Left ventricle myocardium superior (tissue), 1 donor: ENCODE data around the gene RNF43. TPM values are rescaled to one million over a fixed set of nuclear protein-coding genes. Genes with fewer than 3 reads are reported as not detected.
A peak's percentile ranks its signal among the peaks of the same experiment; 100 is the strongest.

Experiments used
- ATAC-seq: fragments of 200-7000 bp; cut with Tn5 transposase; one replicate; pipeline ENCODE4 v1.9.1; 2020; ENCODE audit warnings: mild to moderate bottlenecking, moderate library complexity
- DNase-seq: peaks from one replicate; pipeline ENCODE4 v3.0.0-alpha.2; 2020
- intact Hi-C: fragments of 100-400 bp; cut with micrococcal nuclease; formaldehyde crosslinking; loops from one replicate; pipeline ENCODE4 v1.11.0; 2022
- long read RNA-seq: library from polyadenylated mRNA; unstranded; transcript quantifications from one replicate; pipeline ENCODE4 v2.0.0, GENCODE V29; 2021
- total RNA-seq: library from RNA; stranded (reverse); fragmentation: NEBNext Ultra II Directional; extraction: Animal tissue kit (Norgen Biotek cat#: 25700); gene quantifications from one replicate; pipeline ENCODE4 v1.2.1, GENCODE V29; 2021
- donor health status: DM: no; HTN: yes; CAD: no; lungs with severe emphysema.

The RNF43 gene
- total RNA-seq, result 6.6 TPM
- long read RNA-seq, partial matches to known transcripts, result 2 of 3 reads
- long read RNA-seq, other reads (novel, unspliced or antisense), result 1 of 3 reads

DNA sequence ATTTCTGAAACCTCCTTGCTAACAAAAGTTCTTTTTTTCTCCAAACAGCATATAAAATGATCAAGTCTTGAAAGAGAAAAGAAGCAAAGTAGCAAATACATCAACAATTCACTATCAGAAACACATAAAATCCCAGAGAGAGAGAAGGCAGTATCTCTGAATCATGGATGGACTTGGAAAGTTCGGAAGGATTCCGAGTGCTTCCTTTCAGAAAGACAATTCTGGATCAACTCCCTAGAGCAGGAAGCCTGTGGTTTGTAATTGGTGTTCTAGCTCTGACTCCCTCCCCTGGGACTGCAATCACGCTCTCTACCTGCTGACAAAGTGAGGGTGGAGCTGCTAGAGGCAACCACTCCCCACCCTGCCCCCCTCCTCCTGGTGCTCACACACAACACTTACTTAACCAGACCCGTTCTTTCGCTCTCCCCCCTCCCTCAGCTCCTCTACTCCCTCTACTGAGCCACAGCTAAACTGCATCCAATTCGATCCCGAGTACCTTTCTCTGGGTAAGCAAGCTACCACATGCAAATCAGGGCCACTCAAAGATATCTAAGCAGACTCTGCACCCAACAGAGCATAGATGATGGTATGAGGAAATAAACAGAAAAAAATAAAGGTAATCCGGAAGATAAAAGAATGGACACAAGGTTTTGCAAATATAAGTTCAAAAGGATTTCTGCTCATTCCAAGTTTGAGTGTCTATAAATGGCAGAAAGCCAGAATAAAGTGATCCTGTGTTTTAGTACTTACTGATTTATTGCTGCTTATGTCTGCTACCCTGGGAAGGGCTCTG, at the start of gene RNF43:
Gene RNF43 (minus strand): TSS at position 235 of the 793 bp plus-strand sequence. CDS start 1,957 bp downstream, outside the sequence.
- DNase-seq (peak; percentile 89), ATAC-seq (peak; percentile 100)
- intact Hi-C loops, result no loop called here

DNA sequence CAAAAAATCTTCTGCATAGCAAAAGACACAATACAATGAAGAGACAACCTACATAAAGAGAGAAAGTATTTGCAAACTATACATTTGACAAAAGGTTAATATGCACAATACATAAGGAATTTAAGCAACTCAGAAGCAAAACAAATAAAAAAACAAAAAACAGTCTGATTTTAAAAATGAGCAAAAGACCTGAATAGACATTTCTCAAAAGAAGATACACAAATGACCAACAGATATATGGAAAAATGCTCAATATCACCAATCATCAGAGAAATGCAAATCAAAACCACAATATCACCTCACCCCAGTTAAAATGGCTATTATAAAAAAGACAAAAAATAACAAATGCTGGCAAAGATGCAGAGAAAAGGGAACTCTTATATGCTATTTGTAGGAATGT, 38.2 kb upstream of the RNF43 start:
- no peak for ATAC-seq
- no peak for DNase-seq
- intact Hi-C loops, result no loop called here

DNA sequence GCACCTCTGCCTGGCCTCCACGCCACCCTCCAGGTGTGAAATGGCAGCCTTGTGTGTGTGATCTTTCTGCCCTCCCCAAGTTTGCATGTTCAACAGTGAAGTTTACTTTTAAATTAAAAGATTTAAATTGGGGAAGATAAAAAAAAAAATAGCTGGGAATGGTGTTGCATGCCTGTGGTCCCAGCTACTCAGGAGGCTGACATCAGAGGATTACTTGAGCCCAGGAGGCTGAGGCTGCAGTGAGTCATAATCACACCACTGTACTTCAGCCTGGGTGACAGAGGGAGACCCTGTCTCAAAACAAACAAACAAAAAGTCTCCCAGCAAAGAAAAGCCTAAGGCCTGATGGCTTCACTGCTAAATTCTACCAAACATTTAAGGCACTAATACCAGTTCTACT, 35.4 kb upstream of the RNF43 start:
- ATAC-seq, result no peak
- DNase-seq, result no peak
- intact Hi-C loops, result no loop called here

DNA sequence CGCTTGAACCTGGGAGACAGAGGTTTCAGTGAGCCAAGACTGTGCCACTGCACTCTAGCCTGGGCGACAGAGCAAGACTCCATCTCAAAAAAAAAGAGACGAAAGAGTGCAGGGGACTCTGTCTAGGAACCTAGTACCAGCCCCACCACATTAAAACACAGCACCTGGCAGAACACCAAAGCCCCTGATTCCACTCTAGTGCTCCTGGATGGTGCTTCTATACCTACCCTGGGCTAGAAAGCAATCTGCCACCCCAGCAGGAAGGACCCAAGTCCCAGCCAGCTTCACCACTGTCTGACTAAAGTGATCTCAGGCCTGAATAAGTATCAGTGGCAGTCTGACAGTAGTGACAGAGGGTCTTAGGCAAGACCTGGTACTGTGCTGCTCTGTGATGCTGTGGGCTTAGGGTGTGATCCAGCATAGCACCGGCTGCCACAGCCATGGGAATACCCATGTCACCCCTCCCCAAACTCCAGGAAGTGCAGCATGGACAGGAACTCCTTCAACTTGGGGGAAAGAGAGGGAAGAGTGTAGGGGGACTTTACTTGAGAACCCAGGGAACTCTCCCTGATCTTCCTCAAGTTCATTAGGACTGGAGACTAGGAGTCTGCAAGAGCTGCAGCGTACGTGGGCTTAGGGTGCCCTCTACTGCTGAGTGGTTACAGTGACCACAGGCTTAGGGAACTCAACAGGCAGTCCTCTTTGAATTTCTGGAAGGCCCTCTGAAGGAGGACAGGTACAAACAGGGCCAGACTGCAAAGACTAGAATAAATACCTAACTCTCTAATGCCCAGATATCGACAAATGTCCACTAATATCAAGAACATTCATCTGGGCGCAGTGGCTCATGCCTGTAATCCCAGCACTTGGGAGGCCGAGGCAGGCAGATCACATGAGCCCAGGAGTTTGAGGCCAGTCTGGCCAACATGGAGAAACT, 30.0 kb upstream of the RNF43 start:
- intact Hi-C loops, result no loop called here
- DNase-seq (peak; percentile 71), ATAC-seq (peak; percentile 87)

DNA sequence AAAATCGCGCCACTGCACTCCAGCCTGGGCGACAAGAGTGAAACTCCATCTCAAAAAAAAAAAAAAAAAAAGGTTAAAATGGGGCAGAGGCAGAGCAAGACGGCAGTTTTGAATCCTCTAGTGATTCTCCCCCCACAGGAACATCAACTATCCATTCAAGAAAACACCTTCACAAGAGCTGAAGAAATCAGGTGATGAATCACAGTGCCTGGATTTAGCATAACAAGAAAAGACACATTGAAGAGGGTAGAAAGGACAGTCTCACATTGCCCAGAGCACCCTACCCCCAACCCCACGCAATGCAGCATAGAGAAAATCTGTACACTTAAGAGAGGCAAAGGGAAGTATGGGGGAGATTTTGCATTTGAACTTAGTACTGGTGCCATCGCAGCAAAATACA, 28.8 kb upstream of the RNF43 start:
- ATAC-seq (no peak), DNase-seq (no peak)
- intact Hi-C loops, result no loop called here

DNA sequence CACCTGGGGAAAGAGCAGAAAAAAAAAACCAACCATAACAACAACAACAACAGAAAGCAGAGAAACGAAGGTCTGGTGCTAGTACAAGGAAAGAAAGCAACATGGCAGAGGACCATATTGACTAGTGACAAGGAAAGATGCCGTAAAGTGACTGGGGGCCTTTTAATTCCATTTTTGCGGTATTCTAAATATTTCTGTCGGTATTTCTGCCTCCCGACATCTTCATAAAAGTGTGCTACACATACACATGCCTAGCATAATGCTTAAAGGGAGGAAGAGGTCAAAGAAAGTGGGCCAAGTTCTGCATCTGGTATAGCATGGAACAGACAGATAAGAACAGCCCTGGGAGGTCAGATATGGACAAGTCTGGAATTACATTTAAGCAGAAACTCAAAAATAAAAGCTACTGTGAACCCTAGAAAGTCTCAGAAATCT, 19.5 kb upstream of the RNF43 start:
- no peak for ATAC-seq
- intact Hi-C loops, result no loop called here
- no peak for DNase-seq

DNA sequence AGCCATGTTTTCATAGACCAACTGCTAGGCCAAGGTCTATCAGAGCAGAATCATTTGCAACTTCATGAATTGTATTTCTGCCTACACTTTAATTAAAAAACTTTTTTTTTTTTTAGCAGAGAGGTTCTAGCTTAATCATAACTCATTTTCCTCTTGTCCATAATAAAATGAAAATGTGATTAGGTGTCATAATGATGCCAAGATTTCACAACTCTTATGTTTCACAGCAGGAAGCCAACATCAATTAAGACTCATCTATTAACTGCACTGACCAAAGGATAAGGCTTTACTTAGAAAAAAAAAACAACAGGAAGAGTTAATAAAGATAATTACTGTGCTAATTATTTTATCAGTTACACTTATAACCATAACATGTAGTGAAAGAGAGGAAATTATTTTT, 18.9 kb upstream of the RNF43 start:
- ATAC-seq, result no peak
- DNase-seq, result no peak
- intact Hi-C loops, result no loop called here

DNA sequence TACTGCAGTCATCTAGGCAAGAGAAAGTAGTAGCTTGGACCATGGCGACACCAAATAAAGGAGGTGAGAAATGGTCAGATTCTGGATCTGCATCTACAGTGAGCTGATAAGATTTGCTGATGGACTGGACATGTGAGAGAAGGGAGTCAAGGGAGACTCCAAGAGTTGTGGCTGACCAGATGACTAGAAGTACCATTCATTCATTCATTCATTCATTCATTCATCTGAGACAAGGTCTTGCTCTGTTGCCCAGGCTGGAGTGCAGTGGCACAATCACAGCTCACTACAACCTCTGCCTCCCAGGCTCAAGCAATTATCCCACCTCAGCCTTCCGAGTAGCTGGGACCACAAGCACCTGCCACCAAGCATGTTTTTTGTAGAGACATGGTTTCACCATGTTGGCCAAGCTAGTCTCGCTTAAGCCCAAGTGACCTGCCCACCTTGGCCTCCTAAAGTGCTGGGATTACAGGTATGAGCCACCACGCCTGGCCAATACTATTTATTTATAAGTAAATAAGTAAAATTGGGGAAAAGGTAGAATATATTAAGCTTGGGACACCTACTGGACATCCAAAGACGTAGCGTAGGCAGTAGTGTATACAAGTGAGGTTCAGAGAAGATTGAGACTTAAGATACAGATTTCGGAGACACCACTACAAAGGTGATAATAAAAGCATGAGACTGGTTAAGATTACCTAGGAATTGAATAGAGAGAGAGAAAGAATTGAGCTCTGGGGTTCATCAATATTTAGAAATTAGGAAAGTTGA, 15.7 kb upstream of the RNF43 start:
- no peak for ATAC-seq
- DNase-seq, result no peak
- intact Hi-C loops, result no loop called here

DNA sequence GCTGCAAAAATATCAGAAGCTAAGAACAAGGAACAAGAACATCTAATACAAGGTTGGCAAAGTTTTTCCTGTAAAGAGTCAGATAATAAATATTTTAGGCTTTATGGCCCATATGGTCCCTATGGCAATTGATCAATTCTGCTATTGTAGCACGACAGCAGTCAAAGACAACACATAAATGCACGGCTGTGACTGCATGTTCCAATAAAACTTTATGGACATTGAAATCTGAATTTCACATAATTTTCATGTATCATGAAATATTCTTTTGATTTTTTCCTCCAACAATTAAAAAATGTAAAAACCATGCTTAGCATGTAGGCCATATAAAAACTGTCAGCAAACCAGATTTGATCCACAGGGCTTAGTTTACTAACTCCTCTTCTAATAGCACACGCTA, 10.5 kb upstream of the RNF43 start:
- DNase-seq, result no peak
- ATAC-seq, result no peak
- intact Hi-C loops, result loop anchor here (5.0 kb wide), 1 partner anchor 96 kb away; no protein-coding TSS in a partner anchor

DNA sequence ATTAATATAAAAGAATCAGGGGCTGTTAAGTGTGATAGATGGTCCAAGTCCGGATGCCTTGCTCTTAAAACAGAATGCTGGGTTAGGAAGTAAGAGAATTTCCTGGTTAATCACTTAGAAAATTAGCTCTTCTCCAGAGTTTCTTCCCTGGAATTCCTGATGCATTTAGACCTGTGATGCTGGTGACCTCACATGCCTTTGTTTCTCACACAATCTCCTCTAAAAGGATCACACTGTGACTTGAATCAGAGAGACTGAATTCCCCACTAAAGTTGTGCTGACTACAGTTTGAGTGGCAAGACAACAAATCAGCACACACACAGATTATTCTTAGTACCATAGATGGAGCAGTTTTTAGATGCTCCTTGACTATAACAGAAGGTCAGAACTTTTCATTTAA, 4.4 kb upstream of the RNF43 start:
- DNase-seq, result no peak
- ATAC-seq, result no peak
- intact Hi-C loops, result no loop called here

DNA sequence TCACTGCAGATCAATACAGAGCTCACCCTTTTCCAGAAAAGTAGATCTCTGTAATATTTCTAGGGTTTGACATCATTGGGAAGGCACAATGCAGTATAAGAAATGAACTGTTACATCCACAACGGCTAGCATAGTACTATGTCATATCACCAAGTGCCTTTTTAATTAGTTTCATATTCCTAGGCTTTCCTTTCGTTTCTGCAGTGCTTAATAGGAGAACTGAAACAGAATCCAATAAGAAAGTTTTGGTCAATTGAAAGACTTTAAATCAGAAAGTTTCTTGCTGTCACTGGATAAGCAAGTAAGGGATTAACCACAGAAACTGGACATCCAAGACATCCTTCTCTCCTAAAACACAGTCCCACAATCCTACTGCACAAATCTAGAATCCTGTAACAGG, 3.5 kb upstream of the RNF43 start:
- DNase-seq, result no peak
- no peak for ATAC-seq
- intact Hi-C loops, result no loop called here

DNA sequence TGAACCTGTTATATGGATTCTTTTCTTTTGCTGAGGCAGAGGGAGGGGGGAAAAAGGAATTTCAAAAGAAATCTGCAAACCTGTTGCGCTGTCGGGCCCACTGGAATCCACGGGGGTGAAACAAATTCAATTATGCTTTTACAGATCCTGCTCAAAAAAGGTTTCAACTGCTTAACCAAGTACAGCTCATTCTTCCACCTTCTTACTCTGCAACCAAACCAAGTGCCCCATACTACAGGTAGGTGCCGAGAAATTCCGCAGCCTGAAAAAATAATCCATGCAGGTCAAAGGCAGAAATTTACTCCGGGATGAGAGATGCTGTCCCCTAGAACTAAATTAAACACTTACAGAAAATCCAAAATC, 416 bp downstream of the RNF43 start:
- ATAC-seq, result peak; percentile 13
- DNase-seq, result no peak
- intact Hi-C loops, result no loop called here

DNA sequence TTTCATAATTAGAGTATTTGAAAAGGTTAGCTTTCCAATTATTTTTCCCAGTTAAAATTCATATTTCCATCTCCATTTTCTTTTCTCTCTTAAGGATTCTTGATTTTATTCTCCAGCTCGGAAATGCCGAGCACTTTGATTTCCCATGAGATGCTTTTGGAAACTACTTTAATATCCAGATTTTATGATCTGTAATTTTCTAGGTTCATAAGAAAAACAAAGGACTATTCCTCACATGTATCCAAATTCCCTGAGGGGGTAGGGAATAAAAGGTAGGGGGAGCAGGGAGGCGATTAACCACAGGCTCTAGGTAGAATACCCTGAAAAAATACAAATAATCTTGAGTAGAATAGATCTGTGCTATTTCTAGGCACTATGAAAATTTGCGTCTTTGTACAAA, 938 bp downstream of the RNF43 start:
- intact Hi-C loops, result no loop called here
- ATAC-seq (no peak), DNase-seq (no peak)

DNA sequence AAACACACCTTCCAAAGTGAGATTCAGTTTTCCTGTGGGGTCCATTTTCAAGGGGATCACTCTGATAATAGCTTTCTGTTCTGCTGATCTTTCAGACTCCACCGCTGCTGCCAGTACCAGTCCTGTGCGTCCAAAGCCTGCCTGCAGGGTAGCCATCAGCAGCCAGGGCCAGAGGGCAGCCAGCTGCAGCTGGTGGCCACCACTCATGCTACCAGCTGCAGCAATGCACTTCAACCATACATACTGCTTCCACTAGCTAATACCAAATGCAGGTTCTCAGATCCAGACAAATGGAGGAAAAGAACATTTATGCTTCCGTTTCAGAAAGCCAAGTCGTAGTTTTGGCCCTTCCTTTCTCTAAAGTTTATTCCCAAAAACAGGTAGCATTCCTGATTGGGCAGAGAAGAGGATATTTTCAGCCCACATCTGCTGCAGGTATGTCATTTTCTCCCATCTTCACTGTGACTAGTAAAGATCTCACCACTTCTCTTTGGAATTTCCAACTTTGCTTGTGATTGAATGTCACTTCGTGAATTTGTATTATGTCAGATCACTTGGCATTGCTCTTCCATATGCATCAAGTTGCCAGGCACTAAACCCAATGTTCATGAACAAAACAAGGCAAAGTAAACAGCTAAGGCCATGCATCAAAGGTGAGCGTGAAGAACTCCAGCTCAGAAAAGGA, 1.8 kb downstream of the RNF43 start:
- DNase-seq (peak; percentile 54), ATAC-seq (peak; percentile 62)
- intact Hi-C loops, result loop anchor here (2.0 kb wide), 1 partner anchor 63 kb away; the partner anchor contains the start of gene SUPT4H1

DNA sequence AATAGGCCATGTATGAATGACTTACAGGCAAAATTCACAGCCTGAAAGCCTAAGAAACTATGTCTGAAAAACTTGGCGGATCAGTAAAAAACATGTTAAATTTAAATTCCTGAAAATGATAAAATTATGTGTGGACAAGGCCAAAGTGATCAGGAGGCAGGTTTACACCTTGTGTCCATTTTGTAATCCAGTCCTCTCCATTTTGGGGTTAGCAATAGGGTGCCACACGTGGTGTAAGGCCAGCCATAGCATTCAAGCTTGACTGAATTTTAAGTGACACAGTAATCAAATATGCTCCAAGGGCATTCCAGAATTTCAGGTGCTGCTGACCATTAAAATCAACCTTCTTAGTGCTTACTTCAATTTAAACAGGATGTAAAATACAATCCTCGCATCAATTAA, 2.7 kb downstream of the RNF43 start:
- intact Hi-C loops, result loop anchor here (2.0 kb wide), 1 partner anchor 62 kb away; the partner anchor contains the start of gene SUPT4H1
- no peak for DNase-seq
- ATAC-seq, result no peak

DNA sequence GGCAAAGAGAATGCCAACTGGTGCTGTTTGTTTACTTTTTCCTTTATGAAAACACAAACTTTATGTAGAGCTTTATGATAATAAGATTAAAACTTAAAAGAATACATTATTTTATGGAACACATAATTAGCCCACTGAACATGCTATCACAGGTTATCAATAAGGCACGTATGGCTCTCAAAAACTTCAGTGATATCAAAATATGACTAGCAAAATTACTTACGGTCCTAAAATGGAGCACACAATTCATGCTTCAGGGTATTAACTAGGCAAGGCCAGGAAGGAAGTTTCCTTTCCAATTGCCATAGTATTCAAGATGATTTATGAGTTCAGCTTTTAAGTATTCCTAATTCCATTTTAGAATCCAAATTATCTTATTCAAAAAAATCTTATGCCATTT, 3.6 kb downstream of the RNF43 start:
- ATAC-seq (no peak), DNase-seq (no peak)
- intact Hi-C loops, result loop anchor here (2.0 kb wide), 1 partner anchor 61 kb away; the partner anchor contains the start of gene SUPT4H1

DNA sequence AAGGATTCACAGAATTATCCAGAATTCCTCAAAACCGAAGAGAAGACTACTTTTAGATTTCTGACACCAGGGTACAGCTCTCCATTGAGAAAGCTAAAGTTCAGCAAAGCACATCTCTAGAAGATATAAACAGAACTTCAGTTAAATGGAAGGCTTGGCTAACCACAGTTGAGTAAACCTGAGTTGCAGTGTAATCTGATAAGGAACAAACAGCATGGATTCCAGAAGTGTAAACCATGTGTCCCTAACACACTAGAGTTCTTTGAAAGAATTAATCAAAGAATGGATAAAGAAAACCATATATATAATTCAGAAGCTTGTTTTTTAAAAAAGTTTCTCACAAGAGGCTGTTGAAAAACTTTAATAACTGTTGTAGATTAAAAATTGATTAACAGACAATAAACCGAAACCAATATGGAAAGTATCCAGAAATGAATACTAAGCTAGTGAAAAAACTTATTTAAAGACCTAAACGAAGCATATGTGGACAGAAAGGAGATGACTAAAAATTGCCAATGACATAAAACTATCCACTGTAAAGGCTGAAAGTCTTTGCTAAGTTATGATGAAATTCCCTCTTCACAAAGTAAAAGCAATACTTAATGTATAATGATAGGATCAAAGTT, 4.3 kb downstream of the RNF43 start:
- intact Hi-C loops, result no loop called here
- ATAC-seq (no peak), DNase-seq (no peak)

DNA sequence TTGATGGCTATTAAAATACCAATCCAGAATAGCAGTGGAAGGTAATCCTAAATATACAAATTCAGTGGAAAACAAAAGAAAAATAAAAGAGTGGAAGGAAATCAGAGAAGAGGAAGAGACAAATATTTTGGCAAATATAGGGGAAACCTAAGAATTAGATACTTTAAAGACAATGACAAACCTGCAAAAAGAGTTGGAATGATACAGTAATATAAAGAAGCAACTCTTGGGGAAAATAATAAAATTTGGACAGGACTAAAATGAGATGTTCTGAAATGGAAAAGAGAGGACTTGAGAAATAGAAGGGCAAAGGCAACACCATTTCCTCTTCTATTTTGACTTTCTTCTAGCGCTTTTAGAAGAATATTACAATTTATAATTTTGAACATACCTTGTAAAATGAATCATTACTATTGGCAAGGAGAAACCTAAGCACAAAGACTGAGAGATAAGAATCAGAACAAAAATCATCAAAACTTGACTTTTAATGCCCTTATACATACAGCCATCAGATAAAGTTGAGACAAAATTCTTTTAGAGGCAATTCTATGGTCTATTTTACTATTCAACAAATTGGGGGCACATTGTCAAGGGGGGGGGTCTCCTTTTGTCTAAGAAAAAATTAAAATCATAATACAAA, 5.2 kb downstream of the RNF43 start:
- ATAC-seq (no peak), DNase-seq (no peak)
- intact Hi-C loops, result no loop called here
